HepG2 (cell line): ENCODE data around the gene FAHD1. TPM values are rescaled to one million over a fixed set of nuclear protein-coding genes. Genes with fewer than 3 reads are reported as not detected.

ENCODE experiments used
- AKAP8 ChIP-seq: sonication (generic); formaldehyde crosslinking; IDR thresholded peaks from 2 replicates; pipeline ENCODE4 v1.5.1; 2020; ENCODE audit warnings: mild to moderate bottlenecking, missing genetic modification reagents
- ARID5B ChIP-seq: IDR thresholded peaks from 2 replicates; pipeline ENCODE4 v1.4.0; 2020; ENCODE audit warnings: mild to moderate bottlenecking, missing genetic modification reagents
- HNF4A ChIP-seq: sonication (generic); formaldehyde crosslinking; IDR thresholded peaks from 2 replicates; pipeline ENCODE4 v1.4.0; 2020; ENCODE audit warnings: missing genetic modification reagents
- MED1 ChIP-seq: sonication (generic); formaldehyde crosslinking; IDR thresholded peaks from 2 replicates; pipeline ENCODE4 v1.4.0; 2020; ENCODE audit warnings: missing genetic modification reagents
- NCOA1 ChIP-seq: sonication (generic); formaldehyde crosslinking; IDR thresholded peaks from 2 replicates; pipeline ENCODE4 v1.9.0; 2021; ENCODE audit warnings: missing genetic modification reagents
- NR2F6 ChIP-seq, 2 experiments: IDR thresholded peaks; 2 replicates each; pipeline ENCODE4 v1.6.1; 2016; ENCODE audit warnings: antibody characterized with exemption in 1 of 2, mild to moderate bottlenecking in 1 of 2
- ZBTB4 ChIP-seq: sonication (generic); formaldehyde crosslinking; IDR thresholded peaks from 2 replicates; pipeline ENCODE4 v1.4.0; 2020; ENCODE audit warnings: missing genetic modification reagents, mild to moderate bottlenecking, borderline replicate concordance
- ZMYM3 ChIP-seq: sonication (generic); formaldehyde crosslinking; IDR thresholded peaks from 2 replicates; pipeline ENCODE4 v1.5.1; 2020; ENCODE audit warnings: mild to moderate bottlenecking, missing genetic modification reagents
- polyA plus RNA-seq, 8 experiments: library from polyadenylated mRNA; depleted of rRNA in 3 of 8; stranded (reverse) in 7 of 8; unstranded in 1 of 8; fragments of >200 nt; fragmentation: Illumina TruSeq in 4 of 8; extraction: Trizol in 4 of 8; gene quantifications; 2 replicates each; pipeline versions ENCODE4 v1.2.1 to v1.2.3, GENCODE V29; 2011 to 2016; ENCODE audit warnings: low read depth in 4 of 8, missing spikeins in 1 of 8, mixed read lengths in 1 of 8; ENCODE audit not compliant: insufficient read depth in 1 of 8
- total RNA-seq, 5 experiments: library from RNA; depleted of rRNA; stranded (reverse); fragments of >200 nt; fragmentation: Illumina TruSeq; extraction: Trizol; gene quantifications; 2 replicates each; pipeline ENCODE4 v1.2.3, GENCODE V29; 2016; ENCODE audit warnings: low read depth in 1 of 5
- TF ChIP-seq, protein P1 (sequence below): sonication (generic); formaldehyde crosslinking; IDR thresholded peaks from 2 replicates; pipeline ENCODE4 v1.8.0; 2022; ENCODE audit warnings: missing genetic modification reagents, mild to moderate bottlenecking, inconsistent platforms, borderline replicate concordance
- TF ChIP-seq, protein P2 (sequence below): sonication (generic); formaldehyde crosslinking; IDR thresholded peaks from 2 replicates; pipeline ENCODE4 v1.5.1; 2020; ENCODE audit warnings: mild to moderate bottlenecking, missing genetic modification reagents

FAHD1 gene
- total and polyA plus RNA-seq, 2 of the 13 experiments (the other 11 are each of a cell fraction or from before 2014, with no cell fraction given), result 39.0 to 45.3 TPM

DNA sequence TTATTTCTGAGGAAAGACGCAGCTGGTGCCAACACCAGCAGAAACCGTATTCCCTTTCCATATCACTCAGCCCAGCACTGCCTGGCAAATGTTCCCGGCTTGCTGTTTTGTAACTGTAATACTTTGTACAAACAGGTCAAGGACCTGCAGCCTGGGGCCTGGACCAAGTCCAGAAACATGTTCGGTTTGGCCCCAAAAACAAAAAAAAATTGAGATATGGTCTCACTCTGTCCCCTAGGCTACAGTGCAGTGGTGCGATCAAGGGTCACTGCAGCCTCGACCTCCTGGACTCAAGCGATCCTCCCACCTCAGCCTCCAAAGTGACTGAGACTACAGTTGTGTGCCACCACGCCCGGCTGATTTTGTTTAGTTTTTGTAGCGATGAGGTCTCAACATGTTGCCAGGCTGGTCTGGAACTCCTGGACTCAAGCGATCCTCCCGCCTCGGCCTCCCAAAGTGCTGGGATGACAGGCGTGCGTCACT, 1.6 kb upstream of the FAHD1 start (continued):
- TF ChIP-seq ZMYM3 (peak; percentile 99), ARID5B (CRISPR knock-in tag) (peak; percentile 46; the same call in 1 of the 2 replicates), HNF4A (CRISPR knock-in tag) (peak; percentile 98), NCOA1 (peak; percentile 71; the same call in 1 of the 2 replicates), AKAP8 (0 out of 2 replicates have a peak, but pooled peaks have one; percentile 43), MED1 (CRISPR knock-in tag) (peak; percentile 59; the same call in 1 of the 2 replicates), ZBTB4 (CRISPR knock-in tag) (0 out of 2 replicates have a peak, but pooled peaks have one; percentile 13), NR2F6 (IDR thresholded peaks at IDR 0.05) (peak; percentile 83), NR2F6 (CRISPR knock-in tag; IDR thresholded peaks at IDR 0.05) (peak; percentile 87)
- TF ChIP-seq, protein P1, sequence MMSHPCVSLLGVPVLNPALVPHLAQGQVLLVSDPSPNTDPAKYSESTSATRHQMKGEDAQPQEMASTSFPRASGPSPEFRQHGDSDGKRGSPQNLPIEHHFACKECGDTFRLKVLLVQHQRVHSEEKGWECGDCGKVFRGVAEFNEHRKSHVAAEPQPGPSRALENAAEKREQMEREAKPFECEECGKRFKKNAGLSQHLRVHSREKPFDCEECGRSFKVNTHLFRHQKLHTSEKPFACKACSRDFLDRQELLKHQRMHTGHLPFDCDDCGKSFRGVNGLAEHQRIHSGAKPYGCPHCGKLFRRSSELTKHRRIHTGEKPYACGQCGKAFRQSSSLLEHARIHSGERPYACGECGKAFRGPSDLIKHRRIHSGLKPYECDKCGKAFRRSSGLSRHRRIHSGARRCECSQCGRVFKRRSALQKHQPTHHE (CRISPR knock-in tag), result no peak
- TF ChIP-seq, protein P2, sequence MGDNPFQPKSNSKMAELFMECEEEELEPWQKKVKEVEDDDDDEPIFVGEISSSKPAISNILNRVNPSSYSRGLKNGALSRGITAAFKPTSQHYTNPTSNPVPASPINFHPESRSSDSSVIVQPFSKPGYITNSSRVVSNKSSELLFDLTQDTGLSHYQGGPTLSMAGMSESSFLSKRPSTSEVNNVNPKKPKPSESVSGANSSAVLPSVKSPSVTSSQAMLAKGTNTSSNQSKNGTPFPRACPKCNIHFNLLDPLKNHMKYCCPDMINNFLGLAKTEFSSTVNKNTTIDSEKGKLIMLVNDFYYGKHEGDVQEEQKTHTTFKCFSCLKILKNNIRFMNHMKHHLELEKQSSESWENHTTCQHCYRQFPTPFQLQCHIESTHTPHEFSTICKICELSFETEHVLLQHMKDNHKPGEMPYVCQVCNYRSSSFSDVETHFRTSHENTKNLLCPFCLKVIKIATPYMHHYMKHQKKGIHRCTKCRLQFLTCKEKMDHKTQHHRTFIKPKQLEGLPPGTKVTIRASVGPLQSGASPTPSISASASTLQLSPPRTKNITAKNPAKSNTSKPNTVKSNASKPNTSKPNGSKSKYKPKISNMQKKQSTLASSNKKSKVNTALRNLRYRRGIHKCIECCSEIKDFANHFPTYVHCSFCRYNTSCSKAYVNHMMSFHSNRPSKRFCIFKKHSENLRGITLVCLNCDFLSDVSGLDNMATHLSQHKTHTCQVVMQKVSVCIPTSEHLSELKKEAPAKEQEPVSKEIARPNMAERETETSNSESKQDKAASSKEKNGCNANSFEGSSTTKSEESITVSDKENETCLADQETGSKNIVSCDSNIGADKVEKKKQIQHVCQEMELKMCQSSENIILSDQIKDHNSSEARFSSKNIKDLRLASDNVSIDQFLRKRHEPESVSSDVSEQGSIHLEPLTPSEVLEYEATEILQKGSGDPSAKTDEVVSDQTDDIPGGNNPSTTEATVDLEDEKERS (CRISPR knock-in tag), result peak; percentile 97
